Astrocyte (in vitro differentiated cells and primary cell): ENCODE data around the gene KRTAP2-4. TPM values are rescaled to one million over a fixed set of nuclear protein-coding genes. Genes with fewer than 3 reads are reported as not detected.
A peak's percentile ranks its signal among the peaks of the same experiment; 100 is the strongest.
"Not testable (repeated sequence)": the region's sequence is repeated elsewhere in the genome, so short reads cannot be mapped to it uniquely, and the experiment has no call there.

Source experiments
- DNase-seq: peaks from one replicate; pipeline ENCODE4 v3.0.0-alpha.2; 2010; ENCODE audit warnings: low read depth
- FAIRE-seq: peaks from 2 replicates; lab custom pipeline; 2011; peaks lifted over from hg19 to GRCh38; lab: Jason Lieb, UNC
- H2AFZ ChIP-seq: 2 replicates; pipeline ENCODE4 v1.6.0; 2012; ENCODE audit warnings: low read depth, low read length, inconsistent platforms
- H3K27ac ChIP-seq: 2 replicates; pipeline ENCODE4 v1.5.1; 2011; ENCODE audit warnings: low read depth, low read length, inconsistent platforms
- H3K27me3 ChIP-seq: 2 replicates; pipeline ENCODE4 v1.6.0; 2011; ENCODE audit warnings: low read length, inconsistent platforms; ENCODE audit not compliant: insufficient read depth
- H3K36me3 ChIP-seq: 2 replicates; pipeline ENCODE4 v1.5.1; 2011; ENCODE audit warnings: low read length, inconsistent platforms; ENCODE audit not compliant: insufficient read depth
- H3K4me1 ChIP-seq: 2 replicates; pipeline ENCODE4 v1.5.1; 2011; ENCODE audit warnings: low read length, inconsistent platforms; ENCODE audit not compliant: insufficient read depth
- H3K4me2 ChIP-seq: 2 replicates; pipeline ENCODE4 v1.6.0; 2012; ENCODE audit warnings: low read length, inconsistent platforms
- H3K4me3 ChIP-seq: 2 replicates; pipeline ENCODE4 v1.5.1; 2011; ENCODE audit warnings: low read depth, mild to moderate bottlenecking, low read length, inconsistent platforms; ENCODE audit not compliant: insufficient read depth
- H3K79me2 ChIP-seq: 2 replicates; pipeline ENCODE4 v1.6.0; 2012; ENCODE audit warnings: mild to moderate bottlenecking, low read length, inconsistent platforms; ENCODE audit not compliant: insufficient read depth
- H3K9ac ChIP-seq: 2 replicates; pipeline ENCODE4 v1.6.0; 2012; ENCODE audit warnings: mild to moderate bottlenecking, low read length, inconsistent platforms
- H3K9me3 ChIP-seq: 2 replicates; pipeline ENCODE4 v1.5.1; 2012; ENCODE audit warnings: low read depth, mild to moderate bottlenecking, low read length, inconsistent platforms; ENCODE audit not compliant: insufficient read depth
- H4K20me1 ChIP-seq: 2 replicates; pipeline ENCODE4 v1.6.0; 2012; ENCODE audit warnings: low read length, inconsistent platforms; ENCODE audit not compliant: insufficient read depth
- H3K27ac Mint-ChIP-seq: one replicate; pipeline ENCODE4 v1.8.0; 2021; ENCODE audit warnings: mild to moderate bottlenecking, mixed read lengths; ENCODE audit not compliant: unreplicated experiment
- H3K27me3 Mint-ChIP-seq: one replicate; pipeline ENCODE4 v1.8.0; 2021; ENCODE audit warnings: low read depth, mixed read lengths; ENCODE audit not compliant: unreplicated experiment
- H3K36me3 Mint-ChIP-seq: one replicate; pipeline ENCODE4 v1.8.0; 2021; ENCODE audit warnings: low read depth, mixed read lengths; ENCODE audit not compliant: unreplicated experiment
- H3K4me1 Mint-ChIP-seq: one replicate; pipeline ENCODE4 v1.8.0; 2021; ENCODE audit warnings: low read depth, mixed read lengths; ENCODE audit not compliant: unreplicated experiment
- H3K4me3 Mint-ChIP-seq: one replicate; pipeline ENCODE4 v1.8.0; 2021; ENCODE audit warnings: mild to moderate bottlenecking, moderate library complexity, mixed read lengths; ENCODE audit not compliant: unreplicated experiment
- H3K9me3 Mint-ChIP-seq: one replicate; pipeline ENCODE4 v1.8.0; 2021; ENCODE audit warnings: mild to moderate bottlenecking, mixed read lengths; ENCODE audit not compliant: unreplicated experiment
- EZH2 ChIP-seq: IDR thresholded peaks from 2 replicates; pipeline ENCODE4 v1.6.1; 2012; ENCODE audit warnings: mild to moderate bottlenecking, low read length, inconsistent platforms; ENCODE audit not compliant: insufficient read depth
- total RNA-seq: library from RNA; stranded (reverse); gene quantifications from 2 replicates; pipeline ENCODE4 v1.2.1, GENCODE V29; 2021
- TF ChIP-seq, protein P1 (sequence below): IDR thresholded peaks from 2 replicates; pipeline ENCODE4 v1.5.1; 2011; ENCODE audit warnings: low read depth, mild to moderate bottlenecking, inconsistent platforms, low read length, moderate library complexity; ENCODE audit not compliant: insufficient read depth

Gene KRTAP2-4
- total RNA-seq, 1 donor from 2014 or later = not detected

DNA sequence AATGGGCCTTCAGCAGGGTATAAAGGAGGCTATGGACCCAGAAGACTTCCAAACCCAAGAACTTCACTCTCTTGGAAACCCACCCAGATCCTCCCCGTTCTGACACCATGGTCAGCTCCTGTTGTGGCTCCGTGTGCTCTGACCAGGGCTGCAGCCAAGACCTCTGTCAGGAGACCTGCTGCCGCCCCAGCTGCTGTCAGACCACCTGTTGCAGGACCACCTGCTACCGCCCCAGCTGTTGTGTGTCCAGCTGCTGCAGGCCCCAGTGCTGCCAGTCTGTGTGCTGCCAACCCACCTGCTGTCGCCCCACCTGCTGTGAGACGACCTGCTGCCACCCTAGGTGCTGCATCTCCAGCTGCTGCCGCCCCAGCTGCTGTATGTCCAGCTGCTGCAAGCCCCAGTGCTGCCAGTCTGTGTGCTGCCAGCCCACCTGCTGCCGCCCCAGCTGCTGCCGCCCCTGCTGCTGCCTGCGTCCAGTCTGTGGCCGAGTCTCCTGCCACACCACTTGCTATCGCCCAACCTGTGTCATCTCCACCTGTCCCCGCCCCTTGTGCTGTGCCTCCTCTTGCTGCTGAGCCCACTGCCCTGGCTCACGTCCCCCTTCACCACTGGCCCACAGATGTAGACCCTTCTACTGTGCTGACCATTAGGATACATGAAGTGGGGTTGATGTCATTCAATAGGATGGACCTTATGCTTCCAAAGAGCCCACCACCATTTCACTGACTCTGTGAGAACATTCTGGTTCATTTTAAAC lies 18.6 kb upstream of the KRTAP2-4 start, which contains the start of gene KRTAP4-7:
Gene KRTAP4-7, plus strand, starts transcription at position 51 of the 757 bp plus-strand sequence. Its CDS starts 57 bp downstream, at position 108.
- not testable (repeated sequence) for DNase-seq, H3K79me2 ChIP-seq, H3K9me3 Mint-ChIP-seq, H4K20me1 ChIP-seq, H3K27me3 Mint-ChIP-seq, H3K36me3 Mint-ChIP-seq, H3K4me1 ChIP-seq, H3K4me3 Mint-ChIP-seq, H3K4me3 ChIP-seq, H3K9ac ChIP-seq, H3K36me3 ChIP-seq, H3K9me3 ChIP-seq, H3K27me3 ChIP-seq, H2AFZ ChIP-seq
- peak within 1 kb of the TSS; percentile 23 for H3K4me2 ChIP-seq
- peaks cover 19% of the 10 kb centered on the region for H3K4me1 Mint-ChIP-seq
- H3K27ac Mint-ChIP-seq = peak within 1 kb of the TSS; percentile 10
- peak; percentile 5 for FAIRE-seq
- peak within 1 kb of the TSS; percentile 22 for H3K27ac ChIP-seq

DNA sequence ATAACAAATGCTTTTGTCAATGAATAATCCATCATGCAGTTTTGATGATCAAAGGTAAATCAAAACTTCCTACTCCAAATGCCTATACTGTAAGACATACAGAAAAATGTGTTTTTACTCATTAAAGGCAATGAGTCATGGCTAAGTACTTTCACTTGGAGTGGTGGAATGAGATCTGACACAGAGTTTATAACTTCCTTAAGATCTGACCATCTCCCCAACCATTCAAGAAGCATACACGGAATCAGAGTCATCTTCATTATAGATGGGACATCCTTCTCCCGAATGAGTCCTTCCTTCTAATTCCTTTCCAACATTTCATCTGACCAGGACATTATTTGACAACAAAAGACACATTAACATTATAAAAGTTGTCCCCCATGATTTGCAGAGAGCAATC lies 17.7 kb upstream of the KRTAP2-4 start:
- not testable (repeated sequence) for H3K9me3 ChIP-seq, H3K36me3 Mint-ChIP-seq, H3K4me3 Mint-ChIP-seq, H3K4me3 ChIP-seq, H3K36me3 ChIP-seq, H3K4me1 ChIP-seq, H3K27me3 ChIP-seq, H3K9ac ChIP-seq, H2AFZ ChIP-seq, H3K27ac Mint-ChIP-seq, H3K79me2 ChIP-seq, H4K20me1 ChIP-seq, H3K9me3 Mint-ChIP-seq, H3K27me3 Mint-ChIP-seq
- peak overlapping the region; percentile 22 for H3K27ac ChIP-seq
- peak overlapping the region; percentile 23 for H3K4me2 ChIP-seq
- FAIRE-seq (peak; percentile 100), DNase-seq (peak; percentile 67)
- H3K4me1 Mint-ChIP-seq = peaks cover 19% of the 10 kb centered on the region

DNA sequence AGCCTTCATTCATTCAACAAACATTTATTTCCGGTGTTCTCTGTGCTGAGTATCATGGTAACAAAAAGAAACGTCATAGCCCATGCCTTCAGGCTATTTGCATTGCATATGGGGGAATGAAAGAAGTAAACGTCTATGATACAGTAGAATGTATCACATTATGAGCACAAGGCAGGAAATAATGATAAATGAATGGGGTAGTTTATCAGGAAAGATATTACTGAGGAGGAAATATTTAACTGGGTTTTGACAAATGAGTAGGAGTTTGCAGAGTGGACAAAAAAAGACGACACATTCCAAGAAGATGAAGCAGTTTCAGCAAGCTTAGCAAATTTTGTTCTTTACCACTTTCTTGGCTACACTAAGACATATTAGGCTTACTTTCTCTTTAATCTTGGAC lies 16.9 kb upstream of the KRTAP2-4 start:
- H3K9me3 ChIP-seq = no peaks in the 10 kb centered on the region
- H3K4me1 ChIP-seq = no peaks in the 10 kb centered on the region
- no peaks in the 10 kb centered on the region for H3K27me3 ChIP-seq
- peak; percentile 58 for FAIRE-seq
- H4K20me1 ChIP-seq = no peaks in the 10 kb centered on the region
- no peak overlapping the region for H3K27ac ChIP-seq
- H3K9ac ChIP-seq = no peak overlapping the region
- no peaks in the 10 kb centered on the region for H3K9me3 Mint-ChIP-seq
- H2AFZ ChIP-seq = no peak overlapping the region
- H3K4me2 ChIP-seq = no peak overlapping the region
- TF ChIP-seq, protein P1, sequence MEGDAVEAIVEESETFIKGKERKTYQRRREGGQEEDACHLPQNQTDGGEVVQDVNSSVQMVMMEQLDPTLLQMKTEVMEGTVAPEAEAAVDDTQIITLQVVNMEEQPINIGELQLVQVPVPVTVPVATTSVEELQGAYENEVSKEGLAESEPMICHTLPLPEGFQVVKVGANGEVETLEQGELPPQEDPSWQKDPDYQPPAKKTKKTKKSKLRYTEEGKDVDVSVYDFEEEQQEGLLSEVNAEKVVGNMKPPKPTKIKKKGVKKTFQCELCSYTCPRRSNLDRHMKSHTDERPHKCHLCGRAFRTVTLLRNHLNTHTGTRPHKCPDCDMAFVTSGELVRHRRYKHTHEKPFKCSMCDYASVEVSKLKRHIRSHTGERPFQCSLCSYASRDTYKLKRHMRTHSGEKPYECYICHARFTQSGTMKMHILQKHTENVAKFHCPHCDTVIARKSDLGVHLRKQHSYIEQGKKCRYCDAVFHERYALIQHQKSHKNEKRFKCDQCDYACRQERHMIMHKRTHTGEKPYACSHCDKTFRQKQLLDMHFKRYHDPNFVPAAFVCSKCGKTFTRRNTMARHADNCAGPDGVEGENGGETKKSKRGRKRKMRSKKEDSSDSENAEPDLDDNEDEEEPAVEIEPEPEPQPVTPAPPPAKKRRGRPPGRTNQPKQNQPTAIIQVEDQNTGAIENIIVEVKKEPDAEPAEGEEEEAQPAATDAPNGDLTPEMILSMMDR = no peak
- TF ChIP-seq EZH2 = no peak
- H3K4me3 ChIP-seq = no peak overlapping the region
- peak; percentile 29 for DNase-seq
- peak overlapping the region; percentile 10 for H3K27ac Mint-ChIP-seq
- no peaks in the 10 kb centered on the region for H3K79me2 ChIP-seq
- no peak overlapping the region for H3K4me3 Mint-ChIP-seq
- H3K36me3 Mint-ChIP-seq = no peaks in the 10 kb centered on the region
- H3K36me3 ChIP-seq = no peaks in the 10 kb centered on the region
- H3K4me1 Mint-ChIP-seq = peaks cover 19% of the 10 kb centered on the region
- no peaks in the 10 kb centered on the region for H3K27me3 Mint-ChIP-seq
